Measurements from ENCODE around the gene NR6A1.

The NR6A1 gene

GRCh38 chr9:124493794-124494479 is 277.2 kb downstream of the NR6A1 start:
- H3K4me3 ChIP-seq (ENCODE audit: control insufficient read depth, low read depth, low read length) = no peak overlapping the region
- no peak for DNase-seq (ENCODE audit: low read depth)
- TF ChIP-seq CTCF (IDR thresholded peaks at IDR 0.05; ENCODE audit: control insufficient read depth, insufficient read depth, low read depth, low read length, missing control alignments) = no peak

GRCh38 chr9:124493218-124493617 is 277.9 kb downstream of the NR6A1 start:
- no peak for DNase-seq (ENCODE audit: low read depth)
- TF ChIP-seq CTCF (IDR thresholded peaks at IDR 0.05; ENCODE audit: control insufficient read depth, insufficient read depth, low read depth, low read length, missing control alignments) = no peak

GRCh38 chr9:124492818-124493217 is 278.3 kb downstream of the NR6A1 start:
- no peak for DNase-seq (ENCODE audit: low read depth)
- no peak overlapping the region for H3K4me3 ChIP-seq (ENCODE audit: control insufficient read depth, low read depth, low read length)
- TF ChIP-seq CTCF (IDR thresholded peaks at IDR 0.05; ENCODE audit: control insufficient read depth, insufficient read depth, low read depth, low read length, missing control alignments) = no peak

More at GRCh38 chr9:124493218-124493617, 277.9 kb downstream of the NR6A1 start:
- H3K4me3 ChIP-seq (ENCODE audit: control insufficient read depth, low read depth, low read length) = no peak overlapping the region

- no peak for TF ChIP-seq CTCF (IDR thresholded peaks at IDR 0.05; ENCODE audit: control insufficient read depth, insufficient read depth, low read depth, low read length, missing control alignments)
- no peak for DNase-seq (ENCODE audit: low read depth)
Measured at GRCh38 chr9:124491049-124491975, 279.8 kb downstream of the NR6A1 start.

GRCh38 chr9:124490004-124490403 is 281.1 kb downstream of the NR6A1 start:
- DNase-seq (ENCODE audit: low read depth) = no peak
- TF ChIP-seq CTCF (IDR thresholded peaks at IDR 0.05; ENCODE audit: control insufficient read depth, insufficient read depth, low read depth, low read length, missing control alignments) = no peak
- no peak overlapping the region for H3K4me3 ChIP-seq (ENCODE audit: control insufficient read depth, low read depth, low read length)

More at GRCh38 chr9:124491049-124491975, 279.8 kb downstream of the NR6A1 start:
- no peak overlapping the region for H3K4me3 ChIP-seq (ENCODE audit: control insufficient read depth, low read depth, low read length)

GRCh38 chr9:124489222-124489621 is 281.9 kb downstream of the NR6A1 start:
- no peak for TF ChIP-seq CTCF (IDR thresholded peaks at IDR 0.05; ENCODE audit: control insufficient read depth, insufficient read depth, low read depth, low read length, missing control alignments)
- DNase-seq (ENCODE audit: low read depth) = peak; percentile 1
- no peak overlapping the region for H3K4me3 ChIP-seq (ENCODE audit: control insufficient read depth, low read depth, low read length)
